HG02840 (cell line): Measurements from ENCODE around the gene OLFM1.

ENCODE experiments used
- ATAC-seq: cut with Tn5 transposase; IDR thresholded peaks from one replicate; pipeline ENCODE4 v1.9.1; 2021; ENCODE audit warnings: mild to moderate bottlenecking, moderate library complexity, moderate number of reproducible peaks; ENCODE audit not compliant: unreplicated experiment, low FRiP score

OLFM1 gene

DNA sequence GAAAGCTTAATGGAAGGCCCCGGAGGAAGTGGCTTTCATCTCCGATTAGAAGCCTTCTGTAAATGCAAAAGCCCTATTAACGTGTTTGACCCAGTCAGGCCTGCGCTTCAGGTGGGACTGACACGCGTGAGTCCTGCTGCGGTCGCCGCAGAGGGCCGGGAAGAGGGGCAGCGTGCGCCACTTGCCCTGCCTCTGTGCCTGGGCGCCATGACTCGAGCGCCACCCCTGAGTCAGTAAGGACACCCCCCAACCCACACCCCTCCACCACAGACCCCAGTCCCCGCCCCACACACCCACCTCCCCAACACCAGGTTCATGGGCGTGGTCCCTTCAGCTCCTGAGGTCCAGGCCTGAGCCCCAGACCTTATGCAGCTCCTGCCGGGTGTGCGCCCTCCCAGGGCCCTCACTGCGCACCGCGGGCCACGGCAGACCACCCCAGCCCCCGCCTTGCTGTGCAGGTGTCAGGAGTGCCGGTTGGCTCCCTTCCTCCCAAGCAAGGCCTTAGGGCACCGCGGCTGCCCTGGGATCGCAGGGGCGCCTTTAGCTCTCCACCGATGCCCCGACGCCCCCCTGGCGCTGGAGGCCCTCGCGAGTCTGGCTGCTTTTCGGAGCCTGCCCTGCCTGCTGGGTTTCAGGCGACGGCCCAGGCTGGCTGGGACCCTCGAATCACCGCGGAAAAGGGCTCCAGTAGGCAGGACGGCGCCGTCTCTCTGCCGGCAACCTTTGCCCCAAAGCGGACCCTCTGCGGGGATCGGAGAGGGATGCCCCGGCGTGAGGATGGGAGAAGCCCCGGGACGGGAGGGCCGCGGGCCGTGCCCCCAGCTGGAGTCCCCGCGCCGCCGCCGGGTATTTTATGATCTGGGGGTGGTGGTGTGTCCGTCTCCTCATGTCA, 625 bp upstream of the OLFM1 start:
- ATAC-seq, result no peak

DNA sequence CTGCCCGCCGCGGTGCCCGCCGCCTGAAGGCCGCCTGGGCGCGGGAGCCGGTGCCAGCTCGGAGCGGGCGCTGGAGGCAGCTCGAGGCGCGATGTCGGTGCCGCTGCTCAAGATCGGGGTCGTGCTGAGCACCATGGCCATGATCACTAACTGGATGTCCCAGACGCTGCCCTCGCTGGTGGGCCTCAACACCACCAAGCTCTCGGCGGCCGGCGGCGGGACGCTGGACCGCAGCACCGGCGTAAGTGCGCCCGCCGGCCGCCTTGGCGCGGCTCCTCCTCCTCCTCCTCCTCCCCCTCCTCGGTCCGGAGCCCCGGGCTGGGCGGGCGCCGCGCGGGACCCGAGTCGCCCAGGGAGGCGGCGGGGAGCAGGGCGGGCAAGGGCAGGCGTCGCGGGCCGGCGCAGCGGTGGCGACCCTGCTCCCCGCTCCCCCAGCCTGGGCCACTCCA, 455 bp downstream of the OLFM1 start:
- no peak for ATAC-seq

DNA sequence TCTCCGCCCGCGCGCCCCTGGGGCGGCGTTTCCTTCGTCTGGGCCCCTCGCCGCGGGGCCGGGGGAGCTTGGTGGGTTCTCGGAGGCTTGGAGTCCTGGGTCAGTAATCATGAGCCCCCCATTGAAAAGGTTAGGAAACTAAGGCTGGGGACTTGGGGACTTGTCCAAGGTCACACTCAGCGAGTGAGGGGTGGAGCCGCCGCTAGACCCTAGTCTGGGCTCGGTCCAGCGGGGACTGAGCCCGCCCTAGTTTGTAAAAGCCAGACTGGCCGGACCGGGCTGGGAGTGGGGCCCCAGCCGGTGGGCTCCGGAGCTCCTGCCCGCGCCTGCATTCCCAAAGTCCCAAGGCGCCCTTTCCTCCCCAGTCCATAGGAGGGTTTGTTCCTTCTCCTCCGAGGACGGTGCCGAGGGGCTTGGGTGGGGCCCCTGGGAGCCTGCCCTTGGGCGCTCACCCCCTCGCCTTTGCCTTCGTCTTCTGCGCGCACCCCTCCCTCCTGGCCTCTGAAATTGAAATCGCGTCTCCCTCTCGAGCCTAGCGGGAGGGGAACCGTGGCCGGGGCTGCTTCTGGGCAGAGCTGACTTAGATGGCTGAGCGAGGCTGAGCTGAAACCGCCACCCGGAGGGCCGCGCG, 995 bp downstream of the OLFM1 start:
- ATAC-seq, result no peak

DNA sequence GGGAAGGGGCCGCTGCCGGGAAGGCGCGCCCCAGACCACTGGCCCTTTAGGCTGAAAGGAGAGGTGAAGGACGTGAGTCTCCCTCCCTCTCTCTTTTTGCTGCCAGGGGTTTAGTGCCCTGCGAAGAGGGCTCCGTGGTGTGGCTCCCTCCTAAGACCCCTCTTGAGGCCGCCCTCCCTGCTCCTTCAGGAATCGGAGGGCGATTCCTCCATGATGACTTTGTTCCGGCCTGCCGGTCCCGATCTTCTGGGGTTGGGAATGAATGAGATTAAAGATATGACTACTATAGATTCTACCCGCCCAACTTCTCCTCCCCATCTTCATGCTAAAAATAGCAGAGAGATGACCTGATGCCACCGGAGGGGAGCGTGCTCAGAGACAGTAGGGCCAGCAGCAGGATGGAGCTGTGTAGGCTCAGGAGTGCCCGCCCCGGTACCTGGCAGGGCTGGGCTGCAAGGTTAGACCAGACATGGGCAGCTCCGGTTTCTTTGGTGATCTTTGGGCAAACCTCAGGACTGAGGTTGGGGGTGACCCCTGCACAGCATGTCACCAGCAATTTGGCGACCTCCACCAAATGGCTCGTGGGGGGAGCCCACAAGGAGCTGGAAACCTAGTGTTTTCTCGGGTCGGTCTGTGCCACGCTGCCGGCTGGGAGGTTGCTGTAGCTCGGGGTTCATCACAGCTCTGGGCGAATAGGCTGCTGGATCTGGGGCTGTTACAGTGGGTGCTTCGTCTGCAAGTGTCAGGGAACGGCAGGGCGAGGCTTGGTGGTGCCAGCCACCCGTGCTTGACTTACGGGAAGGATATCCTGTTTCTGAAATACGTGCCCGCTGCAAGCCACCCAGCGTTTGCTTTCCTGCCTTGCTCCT, 1.7 kb downstream of the OLFM1 start:
- no peak for ATAC-seq

DNA sequence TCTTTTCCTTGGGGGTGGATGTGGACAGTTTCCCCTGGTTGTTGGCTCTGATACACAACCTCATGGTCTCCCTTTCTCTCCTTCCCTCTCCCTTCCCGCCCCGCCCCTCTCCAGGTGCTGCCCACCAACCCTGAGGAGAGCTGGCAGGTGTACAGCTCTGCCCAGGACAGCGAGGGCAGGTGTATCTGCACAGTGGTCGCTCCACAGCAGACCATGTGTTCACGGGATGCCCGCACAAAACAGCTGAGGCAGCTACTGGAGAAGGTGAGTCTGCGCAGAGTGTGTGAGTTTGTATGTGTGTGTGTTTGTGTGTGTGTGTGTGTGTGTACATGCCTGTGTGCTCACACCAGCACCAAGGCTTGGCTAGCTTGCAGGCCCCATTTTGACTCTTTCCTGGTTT, 2.6 kb downstream of the OLFM1 start:
- ATAC-seq, result no peak

DNA sequence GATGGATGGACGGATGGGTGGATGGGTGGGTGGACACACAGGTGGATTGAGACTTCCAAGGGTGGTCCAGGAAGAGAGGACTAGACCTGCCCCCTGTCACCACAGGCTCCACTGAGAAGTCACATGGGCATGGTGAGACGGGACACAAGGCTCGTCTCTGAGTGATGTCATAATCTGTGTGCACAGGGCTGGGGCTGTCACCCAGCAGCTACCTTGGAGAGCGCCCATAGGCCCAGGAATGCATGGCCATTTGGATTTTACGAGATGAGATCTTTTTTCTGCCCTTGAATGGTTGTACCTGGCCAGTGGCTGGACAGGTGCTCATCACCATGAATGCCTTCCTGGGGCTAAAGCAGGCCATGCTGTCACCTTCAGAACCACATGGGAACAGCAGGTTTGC, 3.1 kb downstream of the OLFM1 start:
- ATAC-seq, result no peak

DNA sequence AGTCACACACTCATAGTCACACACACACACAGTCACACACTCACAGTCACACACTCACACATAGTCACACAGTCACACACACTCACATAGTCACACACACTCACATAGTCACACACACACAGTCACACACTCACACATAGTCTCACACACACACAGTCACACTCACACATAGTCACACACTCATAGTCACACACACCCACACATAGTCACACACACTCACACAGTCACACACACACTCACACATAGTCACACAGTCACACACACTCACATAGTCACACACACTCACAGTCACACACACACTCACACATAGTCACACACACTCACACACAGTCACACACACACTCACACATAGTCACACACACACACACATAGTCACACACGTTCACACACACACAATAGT, 4.1 kb downstream of the OLFM1 start:
- ATAC-seq, result no peak

DNA sequence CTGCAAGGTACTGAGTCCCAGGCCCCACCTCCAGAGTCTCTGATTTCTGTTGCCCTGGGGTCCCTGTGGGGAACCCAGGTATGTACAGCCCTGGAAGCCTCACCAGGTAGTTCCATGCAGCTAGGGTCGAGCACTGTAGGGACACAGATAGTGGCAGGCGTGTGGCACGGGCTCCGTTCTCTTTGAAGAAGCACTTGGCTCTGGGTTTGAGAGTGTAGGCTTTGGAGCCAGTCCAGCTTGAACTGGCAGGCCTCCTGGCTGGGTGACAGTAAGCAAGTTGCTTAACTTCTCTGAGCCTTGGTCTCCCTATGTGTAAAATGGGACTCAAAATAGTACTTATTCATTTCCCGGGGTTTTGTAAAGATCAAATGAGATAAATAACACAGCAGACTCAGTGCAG, 5.6 kb downstream of the OLFM1 start:
- no peak for ATAC-seq

DNA sequence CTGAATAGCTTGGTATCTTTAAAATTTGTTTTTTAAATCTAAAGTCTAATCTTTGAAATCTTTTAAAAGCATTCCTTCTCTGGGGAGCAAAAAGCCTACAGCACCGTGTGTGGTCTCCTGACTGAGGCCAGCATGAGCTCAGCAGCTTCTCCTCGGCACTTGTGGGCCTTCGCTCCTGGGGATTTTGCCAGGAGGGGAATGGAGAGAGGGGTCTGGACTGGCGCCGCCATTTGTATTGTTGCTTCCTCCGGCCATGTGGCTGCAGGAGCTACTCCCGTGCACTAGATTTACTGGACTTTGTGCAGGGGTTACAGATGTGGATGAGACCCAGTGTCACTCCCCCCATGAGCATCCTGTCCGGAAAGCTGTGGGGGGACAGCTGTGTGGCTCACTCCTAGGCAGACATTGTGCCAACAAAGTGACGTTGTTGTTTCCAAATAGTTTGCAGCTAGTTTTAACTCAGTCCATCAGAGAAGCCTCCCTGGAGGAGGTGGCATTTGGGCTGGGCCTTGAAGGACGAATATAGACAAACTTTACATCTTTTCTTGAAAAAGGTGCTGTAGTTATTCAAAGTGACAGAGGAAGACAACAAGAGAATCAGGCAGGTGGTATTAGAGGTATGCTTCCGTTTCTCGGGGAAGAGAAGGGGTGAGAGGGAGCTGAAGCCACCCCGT, 6.6 kb downstream of the OLFM1 start:
- no peak for ATAC-seq

DNA sequence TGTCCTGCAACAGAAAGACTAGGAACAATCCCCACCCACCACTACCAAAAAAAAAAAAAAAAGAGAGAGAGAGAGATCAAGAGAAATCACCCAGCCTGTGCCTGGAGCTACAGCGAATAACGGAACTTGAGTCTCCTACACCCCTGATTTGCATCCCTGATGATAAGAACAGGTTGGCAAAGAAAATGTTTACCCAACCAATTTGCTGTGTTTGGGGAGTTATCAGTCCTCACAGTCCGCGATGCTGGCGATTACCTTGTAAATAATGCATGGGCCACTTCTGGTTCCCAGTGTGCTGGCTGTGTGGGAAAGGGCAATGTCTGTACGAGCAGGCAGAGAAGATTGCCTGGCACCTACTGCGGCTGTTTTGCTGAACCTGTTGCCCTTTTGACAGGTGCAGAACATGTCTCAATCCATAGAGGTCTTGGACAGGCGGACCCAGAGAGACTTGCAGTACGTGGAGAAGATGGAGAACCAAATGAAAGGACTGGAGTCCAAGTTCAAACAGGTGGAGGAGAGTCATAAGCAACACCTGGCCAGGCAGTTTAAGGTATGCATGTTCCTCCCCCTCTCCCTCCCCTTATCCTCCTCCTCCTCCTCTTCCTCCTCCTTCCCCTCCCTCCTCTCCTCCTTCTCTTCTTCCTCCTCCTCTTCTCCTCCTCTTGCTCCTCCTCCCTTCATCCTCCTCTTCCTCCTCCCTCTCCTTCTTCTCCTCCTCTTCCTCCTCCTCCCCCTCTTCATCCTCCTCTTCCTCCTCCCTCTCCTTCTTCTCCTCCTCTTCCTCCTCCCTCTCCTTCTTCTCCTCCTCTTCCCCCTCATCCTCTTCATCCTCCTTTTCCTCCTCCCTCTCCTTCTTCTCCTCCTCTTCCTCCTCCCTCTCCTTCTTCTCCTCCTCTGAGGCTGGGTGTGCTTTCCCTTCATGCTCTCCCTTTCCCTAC, 8.3 kb downstream of the OLFM1 start:
- ATAC-seq, result no peak

DNA sequence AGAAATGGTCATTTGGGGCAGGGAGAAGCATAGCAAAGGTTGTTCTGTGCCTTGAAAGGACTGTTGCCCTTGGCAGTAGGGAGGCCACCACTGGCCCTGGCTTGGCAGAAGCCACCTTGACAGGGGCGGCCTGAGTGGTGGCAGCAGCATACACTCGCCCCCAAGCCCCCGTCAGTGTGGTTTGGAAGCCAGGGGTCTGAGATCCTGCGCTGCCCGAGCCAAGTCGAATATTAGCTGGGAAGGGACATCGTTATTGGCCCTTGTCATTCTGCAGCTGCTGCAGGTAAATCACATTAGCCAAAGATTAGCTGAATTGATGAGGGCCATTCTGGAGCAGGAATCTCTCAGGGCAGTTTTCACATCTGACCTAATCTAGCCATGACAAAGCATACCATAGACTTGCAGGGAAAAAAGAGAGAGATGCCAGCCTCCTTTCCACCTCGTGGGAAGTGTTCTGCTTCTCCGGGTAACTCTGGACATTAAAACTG, 9.0 kb downstream of the OLFM1 start:
- no peak for ATAC-seq

DNA sequence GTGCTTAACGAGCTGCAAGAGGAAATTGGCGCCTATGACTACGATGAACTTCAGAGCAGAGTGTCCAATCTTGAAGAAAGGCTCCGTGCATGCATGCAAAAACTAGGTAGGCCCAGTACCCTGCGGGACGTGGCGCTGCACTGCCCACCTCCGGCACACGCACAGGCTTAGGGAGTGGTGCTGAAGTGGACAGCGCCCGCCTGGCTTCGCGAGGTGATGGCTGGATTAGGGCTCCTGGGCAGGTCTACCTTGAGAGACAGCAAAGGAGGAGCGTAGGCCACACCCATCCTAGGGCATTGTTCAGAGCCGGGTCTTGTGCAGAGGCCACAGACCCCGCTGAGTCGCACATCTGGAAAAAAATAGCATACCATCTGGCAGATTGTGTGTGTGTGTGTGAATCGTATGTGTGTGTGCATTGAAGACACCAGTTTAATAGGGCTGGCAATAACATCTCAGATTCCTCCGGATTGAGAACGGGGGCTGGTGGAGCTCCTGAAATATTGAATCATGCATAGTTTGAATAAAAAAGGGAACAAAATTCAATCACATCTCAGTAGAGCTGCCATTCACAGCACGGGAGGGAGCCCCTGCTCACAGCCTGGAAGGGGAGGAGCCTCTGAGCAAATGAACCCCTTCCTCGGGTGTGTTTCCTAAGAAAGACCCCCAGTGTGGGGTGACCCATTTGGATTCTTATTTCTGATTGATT, 11.1 kb downstream of the OLFM1 start:
- no peak for ATAC-seq

DNA sequence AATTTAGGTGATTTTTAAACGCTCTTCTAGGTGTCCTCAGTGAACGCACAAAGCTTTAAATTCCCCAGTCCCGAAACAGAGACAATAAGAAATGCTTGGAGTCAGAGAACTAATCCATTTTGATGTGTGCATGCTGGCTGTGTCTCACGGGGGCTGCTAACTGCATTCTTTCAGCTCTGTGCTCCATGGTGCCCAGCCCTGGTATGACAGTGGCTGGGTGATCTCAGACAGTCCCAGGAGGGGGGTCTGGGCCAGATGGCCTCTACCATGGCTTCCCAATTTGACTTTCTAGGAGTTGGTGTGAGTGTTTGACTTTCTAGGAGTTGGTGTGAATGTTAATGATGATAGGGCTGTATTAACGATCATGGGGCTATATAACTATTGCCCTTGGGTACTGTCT, 12.1 kb downstream of the OLFM1 start:
- ATAC-seq, result no peak

DNA sequence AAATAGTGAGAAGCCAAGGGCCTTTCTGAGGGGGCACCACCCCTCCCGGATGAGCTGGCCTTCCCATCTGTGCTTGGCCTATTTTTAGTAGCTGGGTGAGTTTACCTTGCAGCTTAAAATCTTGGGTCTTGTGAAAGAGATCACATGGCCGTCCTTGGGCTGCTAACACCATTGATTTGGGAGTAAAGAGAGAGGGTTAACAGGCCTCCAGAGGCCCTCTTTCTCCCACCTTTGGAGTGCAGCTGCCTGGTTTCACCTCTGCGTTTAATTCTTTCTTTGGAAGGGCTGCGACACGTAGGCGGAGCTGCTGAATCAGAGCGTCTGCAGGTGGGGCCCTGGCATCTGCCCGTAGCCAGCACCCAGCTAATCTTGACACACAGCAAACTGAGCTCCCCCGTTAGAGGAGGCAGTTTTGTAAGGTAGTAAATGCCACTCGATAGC, 12.8 kb downstream of the OLFM1 start:
- ATAC-seq, result no peak

DNA sequence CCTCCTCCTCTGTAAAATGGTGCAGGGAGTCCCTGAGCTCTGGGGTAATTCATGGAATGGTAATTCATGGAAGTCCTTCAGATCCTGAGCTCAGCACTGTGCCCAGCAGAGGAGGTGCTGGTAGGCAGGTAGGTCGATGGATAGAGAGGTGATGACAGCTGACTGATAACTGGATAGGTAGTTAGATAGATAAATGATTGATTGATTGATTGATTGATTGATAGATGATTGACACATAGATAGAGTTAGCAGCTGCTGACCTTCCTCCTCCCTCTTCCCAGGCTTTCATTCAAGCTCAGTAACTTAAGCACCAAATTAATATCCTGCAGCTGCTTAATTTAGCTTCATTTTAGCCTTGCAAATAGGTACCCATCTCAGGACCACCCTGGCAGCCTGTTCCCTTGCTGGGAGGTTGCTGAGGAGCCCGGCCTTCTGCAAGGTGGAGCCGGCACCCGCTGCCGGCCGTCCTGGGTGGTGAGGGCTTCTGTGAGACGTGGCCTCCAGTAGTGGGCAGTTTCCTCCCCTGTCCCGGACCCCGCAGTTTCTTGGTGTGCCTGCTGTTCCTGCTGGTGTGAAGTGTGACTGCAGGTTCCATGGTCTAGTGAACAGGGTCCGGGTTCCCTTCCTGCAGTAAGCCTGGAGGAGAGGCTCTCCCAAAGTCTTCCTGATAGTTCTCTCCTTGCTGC, 13.4 kb downstream of the OLFM1 start:
- no peak for ATAC-seq

DNA sequence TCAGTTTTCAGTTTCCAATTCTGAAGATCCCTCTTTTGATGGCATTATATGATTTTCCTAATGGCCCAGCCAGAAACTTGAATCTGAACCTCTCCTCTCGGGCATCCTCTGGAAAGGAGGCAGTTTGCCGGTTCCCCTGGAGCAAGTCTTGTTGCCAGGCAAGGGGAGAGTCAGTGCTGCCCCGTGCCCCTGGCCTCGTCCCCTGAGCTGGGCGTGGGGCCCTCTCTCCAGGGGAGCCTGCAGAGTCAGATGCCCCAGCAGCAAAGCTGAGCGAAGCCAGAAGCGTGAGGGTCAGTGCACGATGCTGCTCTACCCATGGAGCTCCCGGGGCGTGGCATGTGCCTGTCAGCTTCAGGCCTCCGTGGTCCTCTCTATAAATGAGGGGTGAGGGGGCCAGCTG, 14.0 kb downstream of the OLFM1 start:
- ATAC-seq, result no peak

DNA sequence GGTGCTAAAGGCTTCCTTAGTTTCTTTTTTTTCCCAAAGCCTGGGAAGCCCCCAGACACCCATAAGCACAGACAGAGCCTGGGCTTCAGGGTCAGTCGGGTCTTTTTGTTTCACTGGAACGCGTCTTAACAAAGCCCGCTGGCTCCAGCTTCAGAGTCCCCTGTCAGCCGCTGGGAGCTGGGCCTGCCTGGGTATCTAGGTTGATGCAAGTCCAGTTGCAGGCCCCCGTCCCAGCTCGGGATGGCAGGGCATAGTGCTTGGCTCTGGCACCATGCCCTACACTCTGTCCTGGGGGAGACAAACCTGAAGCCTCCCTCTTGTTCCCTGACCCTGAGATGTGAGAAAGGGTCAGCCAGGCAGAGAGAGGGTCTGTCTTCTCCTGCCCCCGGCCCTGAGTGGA, 14.5 kb downstream of the OLFM1 start:
- no peak for ATAC-seq

DNA sequence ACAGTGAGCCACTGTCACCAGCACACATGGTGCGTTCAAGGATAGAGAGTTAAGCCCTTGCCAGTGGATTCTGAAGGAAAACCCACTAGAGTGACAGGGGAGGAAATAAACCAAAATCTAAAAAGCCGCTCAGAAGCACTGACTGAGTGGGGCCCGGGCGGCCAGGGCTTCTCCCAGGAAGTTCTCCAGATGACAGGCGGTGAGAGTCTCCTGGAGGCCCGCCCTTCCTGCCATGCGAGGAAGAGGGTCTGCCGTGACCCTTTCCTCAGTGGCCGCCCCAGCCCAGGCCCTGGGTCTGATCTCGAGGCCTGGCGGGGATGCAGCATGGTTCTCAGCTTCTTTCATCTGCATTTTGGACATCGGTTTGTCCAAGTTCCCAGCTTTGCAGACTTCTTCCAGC, 14.9 kb downstream of the OLFM1 start:
- no peak for ATAC-seq
